ENCODE results near the gene AHCTF1.
"Not testable (repeated sequence)": the region's sequence is repeated elsewhere in the genome, so short reads cannot be mapped to it uniquely, and the experiment has no call there.

Gene AHCTF1

GRCh38 chr1:246893191-246893939 lies 38.4 kb downstream of the AHCTF1 start:
- Mint-ChIP-seq H3K9me3 (no peaks in the 10 kb centered on the region), H3K27ac (no peak overlapping the region), H3K36me3 (ENCODE audit: low read depth) (peaks cover 86% of the 10 kb centered on the region), H3K27me3 (no peaks in the 10 kb centered on the region), H3K4me3 (no peak overlapping the region), H3K4me1 (ENCODE audit: low read depth) (no peaks in the 10 kb centered on the region)
- intact Hi-C loops (cut with micrococcal nuclease): no loop called here

GRCh38 chr1:246891105-246891504 lies 40.6 kb downstream of the AHCTF1 start:
- Mint-ChIP-seq H3K9me3 (no peaks in the 10 kb centered on the region), H3K4me1 (ENCODE audit: low read depth) (no peaks in the 10 kb centered on the region), H3K4me3 (no peak overlapping the region), H3K27ac (no peak overlapping the region), H3K36me3 (ENCODE audit: low read depth) (peaks cover 84% of the 10 kb centered on the region), H3K27me3 (no peaks in the 10 kb centered on the region)
- intact Hi-C loops (cut with micrococcal nuclease): no loop called here

GRCh38 chr1:246888522-246888921 lies 43.2 kb downstream of the AHCTF1 start:
- intact Hi-C loops (cut with micrococcal nuclease): no loop called here
- Mint-ChIP-seq H3K27ac (no peak overlapping the region), H3K4me3 (no peak overlapping the region), H3K36me3 (ENCODE audit: low read depth) (peaks cover 71% of the 10 kb centered on the region), H3K4me1 (ENCODE audit: low read depth) (no peaks in the 10 kb centered on the region), H3K9me3 (no peaks in the 10 kb centered on the region), H3K27me3 (no peaks in the 10 kb centered on the region)

GRCh38 chr1:246885389-246885788 lies 46.4 kb downstream of the AHCTF1 start:
- H3K4me3 Mint-ChIP-seq; H3K9me3 Mint-ChIP-seq; H3K4me1 Mint-ChIP-seq (ENCODE audit: low read depth); H3K27me3 Mint-ChIP-seq; H3K27ac Mint-ChIP-seq; intact Hi-C loops (cut with micrococcal nuclease): not testable (repeated sequence)
- H3K36me3 Mint-ChIP-seq (ENCODE audit: low read depth): peaks cover 63% of the 10 kb centered on the region

GRCh38 chr1:246878551-246878950 lies 53.2 kb downstream of the AHCTF1 start:
- H3K4me1 Mint-ChIP-seq (ENCODE audit: low read depth): no peaks in the 10 kb centered on the region
- intact Hi-C loops (cut with micrococcal nuclease): no loop called here
- H3K36me3 Mint-ChIP-seq (ENCODE audit: low read depth): peaks cover 66% of the 10 kb centered on the region

GRCh38 chr1:246876431-246876830 lies 55.3 kb downstream of the AHCTF1 start:
- Mint-ChIP-seq H3K27ac (no peak overlapping the region), H3K9me3 (no peaks in the 10 kb centered on the region), H3K4me3 (no peak overlapping the region), H3K27me3 (no peaks in the 10 kb centered on the region), H3K4me1 (ENCODE audit: low read depth) (no peaks in the 10 kb centered on the region), H3K36me3 (ENCODE audit: low read depth) (peaks cover 86% of the 10 kb centered on the region)
- intact Hi-C loops (cut with micrococcal nuclease): no loop called here

More at GRCh38 chr1:246878551-246878950, 53.2 kb downstream of the AHCTF1 start:
- no peak overlapping the region for H3K4me3 Mint-ChIP-seq
- no peaks in the 10 kb centered on the region for H3K27me3 Mint-ChIP-seq
- no peak overlapping the region for H3K27ac Mint-ChIP-seq
- H3K9me3 Mint-ChIP-seq: no peaks in the 10 kb centered on the region

GRCh38 chr1:246875041-246876026 lies 56.4 kb downstream of the AHCTF1 start:
- H3K36me3 Mint-ChIP-seq (ENCODE audit: low read depth): peaks cover 86% of the 10 kb centered on the region
- intact Hi-C loops (cut with micrococcal nuclease): no loop called here
- H3K4me1 Mint-ChIP-seq (ENCODE audit: low read depth): no peaks in the 10 kb centered on the region
- H3K27ac Mint-ChIP-seq: no peak overlapping the region
- no peaks in the 10 kb centered on the region for H3K27me3 Mint-ChIP-seq
- no peak overlapping the region for H3K4me3 Mint-ChIP-seq
- no peaks in the 10 kb centered on the region for H3K9me3 Mint-ChIP-seq

GRCh38 chr1:246865921-246866320 lies 65.8 kb downstream of the AHCTF1 start:
- intact Hi-C loops (cut with micrococcal nuclease): no loop called here
- no peaks in the 10 kb centered on the region for H3K4me1 Mint-ChIP-seq (ENCODE audit: low read depth)
- peaks cover 83% of the 10 kb centered on the region for H3K36me3 Mint-ChIP-seq (ENCODE audit: low read depth)
- no peaks in the 10 kb centered on the region for H3K9me3 Mint-ChIP-seq
- no peaks in the 10 kb centered on the region for H3K27me3 Mint-ChIP-seq
- no peak overlapping the region for H3K27ac Mint-ChIP-seq
- H3K4me3 Mint-ChIP-seq: no peak overlapping the region

GRCh38 chr1:246863791-246864190 lies 68.0 kb downstream of the AHCTF1 start:
- peaks cover 79% of the 10 kb centered on the region for H3K36me3 Mint-ChIP-seq (ENCODE audit: low read depth)
- H3K27me3 Mint-ChIP-seq; H3K4me1 Mint-ChIP-seq (ENCODE audit: low read depth); H3K27ac Mint-ChIP-seq; H3K4me3 Mint-ChIP-seq; H3K9me3 Mint-ChIP-seq; intact Hi-C loops (cut with micrococcal nuclease): not testable (repeated sequence)

- H3K4me3 Mint-ChIP-seq: no peak overlapping the region
- intact Hi-C loops (cut with micrococcal nuclease): no loop called here
- H3K27me3 Mint-ChIP-seq: no peaks in the 10 kb centered on the region
- H3K27ac Mint-ChIP-seq: no peak overlapping the region
- peaks cover 79% of the 10 kb centered on the region for H3K36me3 Mint-ChIP-seq (ENCODE audit: low read depth)
- no peaks in the 10 kb centered on the region for H3K4me1 Mint-ChIP-seq (ENCODE audit: low read depth)
- H3K9me3 Mint-ChIP-seq: no peaks in the 10 kb centered on the region
Observed at GRCh38 chr1:246860401-246860800, 71.3 kb downstream of the AHCTF1 start.

- no peaks in the 10 kb centered on the region for H3K4me1 Mint-ChIP-seq (ENCODE audit: low read depth)
- H3K9me3 Mint-ChIP-seq: no peaks in the 10 kb centered on the region
- intact Hi-C loops (cut with micrococcal nuclease): no loop called here
Observed at GRCh38 chr1:246856371-246856770, 75.4 kb downstream of the AHCTF1 start.

GRCh38 chr1:246850640-246851039 lies 81.1 kb downstream of the AHCTF1 start:
- H3K4me3 Mint-ChIP-seq; H3K9me3 Mint-ChIP-seq; H3K4me1 Mint-ChIP-seq (ENCODE audit: low read depth); intact Hi-C loops (cut with micrococcal nuclease); H3K27ac Mint-ChIP-seq; H3K27me3 Mint-ChIP-seq: not testable (repeated sequence)
- peaks cover 86% of the 10 kb centered on the region for H3K36me3 Mint-ChIP-seq (ENCODE audit: low read depth)

More at GRCh38 chr1:246856371-246856770, 75.4 kb downstream of the AHCTF1 start:
- H3K4me3 Mint-ChIP-seq: no peak overlapping the region
- H3K36me3 Mint-ChIP-seq (ENCODE audit: low read depth): peaks cover 82% of the 10 kb centered on the region
- H3K27me3 Mint-ChIP-seq: no peaks in the 10 kb centered on the region
- no peak overlapping the region for H3K27ac Mint-ChIP-seq

GRCh38 chr1:246843876-246844275 lies 87.9 kb downstream of the AHCTF1 start:
- Mint-ChIP-seq H3K27me3 (no peaks in the 10 kb centered on the region), H3K36me3 (ENCODE audit: low read depth) (peaks cover 60% of the 10 kb centered on the region)

GRCh38 chr1:246840761-246841160 lies 91.0 kb downstream of the AHCTF1 start:
- H3K36me3 Mint-ChIP-seq (ENCODE audit: low read depth): peaks cover 34% of the 10 kb centered on the region
- H3K9me3 Mint-ChIP-seq; intact Hi-C loops (cut with micrococcal nuclease); H3K27me3 Mint-ChIP-seq; H3K4me3 Mint-ChIP-seq; H3K4me1 Mint-ChIP-seq (ENCODE audit: low read depth); H3K27ac Mint-ChIP-seq: not testable (repeated sequence)

More at GRCh38 chr1:246843876-246844275, 87.9 kb downstream of the AHCTF1 start:
- H3K9me3 Mint-ChIP-seq: no peaks in the 10 kb centered on the region
- no peak overlapping the region for H3K4me3 Mint-ChIP-seq
- H3K4me1 Mint-ChIP-seq (ENCODE audit: low read depth): no peaks in the 10 kb centered on the region
- no peak overlapping the region for H3K27ac Mint-ChIP-seq
- intact Hi-C loops (cut with micrococcal nuclease): no loop called here

All from dendritic cell treated with granulocyte-macrophage colony-stimulating factor and Interleukin-4, amounts not matched to agents 40 ng/mL and 50 ng/mL, for 4 days (primary cell).